A549 (cell line): ENCODE data around the gene APBB2. TPM values are rescaled to one million over a fixed set of nuclear protein-coding genes. Genes with fewer than 3 reads are reported as not detected.
A peak's percentile ranks its signal among the peaks of the same experiment; 100 is the strongest.

ENCODE experiments used
- ATAC-seq, 2 experiments: fragments of 200-7000 bp in 1 of 2; fragments of >200 bp in 1 of 2; cut with Nextera tagmentation in 1 of 2; cut with Tn5 transposase in 1 of 2; 3 replicates each; pipeline versions ENCODE4 v1.8.0 to v1.9.1; 2018 to 2020; ENCODE audit warnings: mild to moderate bottlenecking in 1 of 2, moderate library complexity in 1 of 2
- CTCF ChIA-PET: fragments of 300-600 bp; sonication (Branson Sonifier 250); formaldehyde crosslinking; extraction: SDS; loops from one replicate; lab custom pipeline; 2021; ENCODE audit warnings: antibody characterized with exemption, inconsistent platforms; lab: Yijun Ruan, JAX
- POLR2A ChIA-PET: fragments of 350-600 bp; formaldehyde crosslinking; extraction: SDS; loops from one replicate; lab custom pipeline; 2021; ENCODE audit warnings: antibody characterized with exemption, inconsistent platforms; lab: Yijun Ruan, JAX
- DNase-seq, 2 experiments: peaks; one replicate each; pipeline versions ENCODE4 v3.0.0 to v3.0.0-alpha.2; 2011 to 2016; ENCODE audit warnings: low read depth in 1 of 2, low spot score in 1 of 2
- FAIRE-seq: peaks from 2 replicates; lab custom pipeline; 2011; peaks lifted over from hg19 to GRCh38; lab: Jason Lieb, UNC
- H3K27ac ChIP-seq, 2 experiments: fragments of >200 bp; sonication (Bioruptor Twin); formaldehyde crosslinking; 3 replicates each; pipeline ENCODE4 v1.5.1; 2016 to 2017
- H3K4me1 ChIP-seq: fragments of >200 bp; sonication (Bioruptor Twin); formaldehyde crosslinking; 3 replicates; pipeline ENCODE4 v1.6.1; 2016
- H3K4me2 ChIP-seq: fragments of >200 bp; sonication (Bioruptor Twin); formaldehyde crosslinking; 3 replicates; pipeline ENCODE4 v1.6.1; 2016
- H3K4me3 ChIP-seq: fragments of >200 bp; sonication (Bioruptor Twin); formaldehyde crosslinking; 3 replicates; pipeline ENCODE4 v1.5.1; 2016
- H3K9me3 ChIP-seq: fragments of >200 bp; sonication (Bioruptor Twin); formaldehyde crosslinking; 3 replicates; pipeline ENCODE4 v1.6.1; 2016
- ATOH8 ChIP-seq: fragments of 250-450 bp; sonication (Bioruptor Pico); IDR thresholded peaks from 2 replicates; pipeline ENCODE4 v1.5.0; 2020; ENCODE audit warnings: low read depth, mild to moderate bottlenecking, moderate library complexity
- BCL3 ChIP-seq: fragments of >200 bp; sonication (Bioruptor Twin); formaldehyde crosslinking; IDR thresholded peaks from 3 replicates; pipeline ENCODE4 v1.6.1; 2016
- BHLHE40 ChIP-seq: IDR thresholded peaks from 2 replicates; pipeline ENCODE4 v1.6.1; 2012; ENCODE audit warnings: low read depth, low read length, inconsistent platforms
- CBX2 ChIP-seq: fragments of 200-600 bp; sonication (generic); IDR thresholded peaks from 2 replicates; pipeline ENCODE4 v1.6.1; 2016; ENCODE audit warnings: low read depth, mild to moderate bottlenecking, borderline replicate concordance
- CBX8 ChIP-seq: fragments of 200-600 bp; sonication (generic); IDR thresholded peaks from 2 replicates; pipeline ENCODE4 v1.6.1; 2016
- CHD4 ChIP-seq: fragments of 200-600 bp; sonication (generic); IDR thresholded peaks from 2 replicates; pipeline ENCODE4 v1.6.1; 2016; ENCODE audit warnings: antibody characterized with exemption, mild to moderate bottlenecking, borderline replicate concordance
- E2F6 ChIP-seq: IDR thresholded peaks from 2 replicates; pipeline ENCODE4 v1.6.1; 2012; ENCODE audit warnings: low read depth, borderline replicate concordance
- ELK1 ChIP-seq: fragments of 150-350 bp; IDR thresholded peaks from 2 replicates; pipeline ENCODE4 v1.6.1; 2014; ENCODE audit warnings: low read depth, mild to moderate bottlenecking, low read length
- FOSL2 ChIP-seq, 2 experiments: fragments of 450-650 bp in 1 of 2; fragments of >200 bp in 1 of 2; sonication (Bioruptor Twin) in 1 of 2; formaldehyde crosslinking; IDR thresholded peaks; 2 replicates each; pipeline versions ENCODE4 v1.5.0 to v1.6.1; 2016 to 2020; ENCODE audit warnings: mild to moderate bottlenecking in 1 of 2, moderate library complexity in 1 of 2
- GATA3 ChIP-seq: IDR thresholded peaks from 2 replicates; pipeline ENCODE4 v1.6.1; 2012; ENCODE audit warnings: borderline replicate concordance
- HEYL ChIP-seq: fragments of 250-450 bp; sonication (Bioruptor Pico); IDR thresholded peaks from 2 replicates; pipeline ENCODE4 v1.8.0; 2021; ENCODE audit warnings: mild to moderate bottlenecking, moderate library complexity
- HOXA7 ChIP-seq: fragments of 250-450 bp; sonication (Bioruptor Pico); IDR thresholded peaks from 2 replicates; pipeline ENCODE4 v1.5.0; 2020; ENCODE audit warnings: mild to moderate bottlenecking, moderate library complexity
- HOXB13 ChIP-seq: fragments of 250-450 bp; sonication (Bioruptor Pico); IDR thresholded peaks from 2 replicates; pipeline ENCODE4 v1.5.0; 2020; ENCODE audit warnings: low read depth, mild to moderate bottlenecking, moderate library complexity
- JUNB ChIP-seq: fragments of >200 bp; sonication (Bioruptor Twin); formaldehyde crosslinking; IDR thresholded peaks from 2 replicates; pipeline ENCODE4 v1.6.1; 2016
- KDM1A ChIP-seq: fragments of 200-600 bp; sonication (generic); IDR thresholded peaks from 2 replicates; pipeline ENCODE4 v1.6.1; 2016; ENCODE audit warnings: low read depth, mild to moderate bottlenecking
- MAFK ChIP-seq: fragments of 450-650 bp; IDR thresholded peaks from 2 replicates; pipeline ENCODE4 v1.6.1; 2014; ENCODE audit not compliant: partially characterized antibody
- MAX ChIP-seq: IDR thresholded peaks from 2 replicates; pipeline ENCODE4 v1.6.1; 2012
- MAZ ChIP-seq: fragments of 150-350 bp; IDR thresholded peaks from 2 replicates; pipeline ENCODE4 v1.6.1; 2014; ENCODE audit warnings: antibody characterized with exemption, low read depth, low read length, borderline replicate concordance
- MYC ChIP-seq: IDR thresholded peaks from 2 replicates; pipeline ENCODE4 v1.6.1; 2012; ENCODE audit warnings: mild to moderate bottlenecking, inconsistent platforms, low read length, improper control_type of control experiment, borderline replicate concordance
- NFE2L2 ChIP-seq: fragments of 150-350 bp; conservative IDR thresholded peaks from 2 replicates; pipeline ENCODE4 v1.6.1; 2014; ENCODE audit warnings: low read length
- NPAS2 ChIP-seq: fragments of 250-450 bp; sonication (Bioruptor Pico); IDR thresholded peaks from 2 replicates; pipeline ENCODE4 v1.8.0; 2022; ENCODE audit warnings: mild to moderate bottlenecking, moderate library complexity, borderline replicate concordance
- PBX3 ChIP-seq: IDR thresholded peaks from 2 replicates; pipeline ENCODE4 v1.6.1; 2012
- PHF8 ChIP-seq: fragments of 200-600 bp; sonication (generic); IDR thresholded peaks from 2 replicates; pipeline ENCODE4 v1.6.1; 2016; ENCODE audit warnings: low read depth, mild to moderate bottlenecking, antibody characterized with exemption, moderate library complexity, borderline replicate concordance
- POLR2A ChIP-seq: IDR thresholded peaks from 2 replicates; pipeline ENCODE4 v1.6.1; 2012; ENCODE audit warnings: mild to moderate bottlenecking, low read length
- RAD21 ChIP-seq, 2 experiments: fragments of >200 bp in 1 of 2; sonication (Bioruptor Twin) in 1 of 2; formaldehyde crosslinking in 1 of 2; IDR thresholded peaks in 1 of 2; conservative IDR thresholded peaks in 1 of 2; 2 replicates in 1 of 2; 3 replicates in 1 of 2; pipeline ENCODE4 v1.6.1; 2012 to 2018; ENCODE audit warnings: inconsistent platforms in 1 of 2
- RCOR1 ChIP-seq: fragments of 150-350 bp; IDR thresholded peaks from 2 replicates; pipeline ENCODE4 v1.6.1; 2014; ENCODE audit warnings: antibody characterized with exemption, low read length, low read depth
- REST ChIP-seq: fragments of 200-600 bp; sonication (generic); IDR thresholded peaks from 2 replicates; pipeline ENCODE4 v1.6.1; 2016; ENCODE audit warnings: antibody characterized with exemption, mild to moderate bottlenecking, moderate library complexity
- TP53 ChIP-seq: fragments of 250-450 bp; sonication (Bioruptor Pico); IDR thresholded peaks from 2 replicates; pipeline ENCODE4 v1.5.0; 2021; ENCODE audit warnings: mild to moderate bottlenecking, moderate library complexity
- ZSCAN20 ChIP-seq: fragments of 250-450 bp; sonication (Bioruptor Pico); IDR thresholded peaks from 2 replicates; pipeline ENCODE4 v1.8.0; 2022; ENCODE audit warnings: mild to moderate bottlenecking, moderate library complexity
- WGBS: methylation state at CpG from one replicate; pipeline ENCODE4 v1.1.6; 2017; ENCODE audit errors: missing lambda C conversion rate; 5-methylcytosine and 5-hydroxymethylcytosine counted together
- polyA plus RNA-seq, 4 experiments: library from polyadenylated mRNA; depleted of rRNA in 3 of 4; stranded (reverse); fragments of >200 nt; fragmentation: RNase III in 1 of 4; extraction: RNeasy Plus Mini Kit Qiagen cat#74134 plus additional on column Dnase treatment in 1 of 4; gene quantifications; 2 replicates in 3 of 4; 3 replicates in 1 of 4; pipeline ENCODE4 v1.2.3, GENCODE V29; 2011 to 2017

The APBB2 gene
- polyA plus RNA-seq, 2 of the 4 experiments (the other 2 are of a cell fraction) = 8.3 to 31.9 TPM

- peak overlapping the region; percentile 47 to 77; a peak in 5 of 6 replicates for H3K27ac ChIP-seq
- no peak overlapping the region for H3K4me3 ChIP-seq
- H3K4me1 ChIP-seq = peaks cover 45% of the 10 kb centered on the region
- ChIA-PET POLR2A (interaction anchor here (0.7 to 1.4 kb wide), 2 partner anchors 37 to 79 kb away, joined by 3 to 4 read pairs; partner anchors contain the start of genes APBB2 and UCHL1), CTCF (interaction anchor here (0.5 to 2.2 kb wide), 6 partner anchors 17 to 253 kb away, joined by 3 to 11 read pairs (median 3); partner anchors contain the start of gene APBB2)
- FAIRE-seq (no peak), DNase-seq (peak in 1 of 2 experiments; percentile 16), ATAC-seq (peak; percentile 64 to 87; a peak in 4 of 6 replicates)
- no peak for TF ChIP-seq BHLHE40
- peak; percentile 39; the same call in 1 of the 2 replicates for TF ChIP-seq GATA3
- TF ChIP-seq NPAS2 (CRISPR knock-in tag) = no peak
- no peak for TF ChIP-seq MYC
- no peak for TF ChIP-seq JUNB
- no peak for TF ChIP-seq CHD4
- no peak for TF ChIP-seq CBX2
- TF ChIP-seq ATOH8 = no peak
- TF ChIP-seq MAX = no peak
- no peak for TF ChIP-seq FOSL2 (IDR thresholded peaks at IDR 0.05)
- TF ChIP-seq FOSL2 (CRISPR knock-in tag; IDR thresholded peaks at IDR 0.05) = 0 out of 2 replicates have a peak, but pooled peaks have one; percentile 33
- TF ChIP-seq PBX3 = no peak
- TF ChIP-seq NFE2L2 = no peak
- no peak for TF ChIP-seq BCL3
- TF ChIP-seq PHF8 = no peak
- no peak for TF ChIP-seq HOXB13
- TF ChIP-seq MAZ = no peak
- no peak for TF ChIP-seq E2F6
- no peak for TF ChIP-seq CBX8
- peak in 1 of 2 experiments; percentile 31; a peak in 1 of 5 replicates for TF ChIP-seq RAD21 (conservative IDR thresholded peaks at IDR 0.05 in 1 of 2, IDR thresholded peaks at IDR 0.05 in 1 of 2)
- no peak for TF ChIP-seq TP53 (CRISPR knock-in tag)
- TF ChIP-seq ELK1 = no peak
- no peaks in the 10 kb centered on the region for H3K9me3 ChIP-seq
- H3K4me2 ChIP-seq = peak overlapping the region; percentile 57
These were observed 37.3 kb downstream of the APBB2 start for GRCh38 chr4:41177016-41177415.

GRCh38 chr4:41176340-41176739 lies 38.0 kb downstream of the APBB2 start:
- Histone ChIP-seq H3K9me3 (no peaks in the 10 kb centered on the region), H3K27ac (peak overlapping the region; percentile 47 to 51; a peak in 5 of 6 replicates), H3K4me3 (no peak overlapping the region), H3K4me2 (peak overlapping the region; percentile 57), H3K4me1 (peaks cover 45% of the 10 kb centered on the region)
- WGBS = 38% methylated on average over 1 of the region's 1 CpG
- POLR2A ChIA-PET = interaction anchor here (1.4 kb wide), 1 partner anchor 80 kb away, joined by 4 read pairs; the partner anchor contains the start of gene UCHL1
- CTCF ChIA-PET = interaction anchor here (0.5 to 2.2 kb wide), 4 partner anchors 17 to 252 kb away, joined by 3 to 11 read pairs (median 3); partner anchors contain the start of gene APBB2
- FAIRE-seq (no peak), ATAC-seq (no peak; a peak in 1 of 6 replicates), DNase-seq (no peak)
- no peak for TF ChIP-seq REST
- TF ChIP-seq ZSCAN20 (CRISPR knock-in tag) = no peak
- TF ChIP-seq KDM1A = no peak
- no peak for TF ChIP-seq E2F6
- TF ChIP-seq HEYL (CRISPR knock-in tag) = no peak
- no peak for TF ChIP-seq MAFK
- TF ChIP-seq HOXA7 (CRISPR knock-in tag) = no peak
- TF ChIP-seq RCOR1 = no peak
- no peak for TF ChIP-seq POLR2A
